ENCODE measurements around the gene SFT2D3.
A peak's percentile ranks its signal among the peaks of the same experiment; 100 is the strongest.
"Not testable (repeated sequence)": the region's sequence is repeated elsewhere in the genome, so short reads cannot be mapped to it uniquely, and the experiment has no call there.

The SFT2D3 gene

DNA sequence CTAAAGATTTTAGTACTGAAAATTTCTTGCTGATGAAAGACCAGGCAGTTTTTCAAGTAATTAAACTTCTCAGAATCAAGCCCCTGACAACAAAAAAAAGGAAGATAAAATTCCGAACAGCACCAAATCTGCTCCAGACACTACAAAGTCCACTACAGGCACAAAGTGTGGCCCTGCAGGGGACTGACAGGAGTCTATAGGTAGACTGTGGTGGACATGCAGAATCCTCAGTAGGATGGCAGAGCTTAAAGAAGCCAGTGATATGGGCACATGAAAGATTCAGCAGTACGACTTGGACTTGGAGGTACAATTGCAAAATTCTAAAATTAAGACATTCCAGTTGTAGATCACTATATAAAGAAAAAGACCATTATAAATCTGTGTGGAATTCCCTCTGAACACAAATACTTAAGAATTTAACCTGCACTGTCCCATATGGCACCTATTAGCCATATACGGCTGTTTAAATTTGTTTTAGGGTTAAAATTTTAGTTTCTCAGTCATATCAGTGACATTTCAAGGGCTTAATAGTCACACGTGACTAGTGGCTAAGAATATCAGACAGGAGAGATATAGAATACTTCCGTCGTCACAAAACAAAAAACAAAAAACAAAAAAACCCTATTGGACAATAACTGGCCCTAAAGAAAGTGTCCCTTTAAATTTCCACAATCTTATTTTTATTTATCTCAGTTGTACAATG is 32.0 kb downstream of the SFT2D3 start:
- ATAC-seq = no peak
- Mint-ChIP-seq H3K4me1 (peaks cover 5% of the 10 kb centered on the region), H3K4me3 (no peak overlapping the region), H3K27me3 (no peaks in the 10 kb centered on the region), H3K9me3 (no peaks in the 10 kb centered on the region), H3K27ac (no peak overlapping the region), H3K36me3 (ENCODE audit: low read depth) (peaks cover 14% of the 10 kb centered on the region)
- DNase-seq = no peak

DNA sequence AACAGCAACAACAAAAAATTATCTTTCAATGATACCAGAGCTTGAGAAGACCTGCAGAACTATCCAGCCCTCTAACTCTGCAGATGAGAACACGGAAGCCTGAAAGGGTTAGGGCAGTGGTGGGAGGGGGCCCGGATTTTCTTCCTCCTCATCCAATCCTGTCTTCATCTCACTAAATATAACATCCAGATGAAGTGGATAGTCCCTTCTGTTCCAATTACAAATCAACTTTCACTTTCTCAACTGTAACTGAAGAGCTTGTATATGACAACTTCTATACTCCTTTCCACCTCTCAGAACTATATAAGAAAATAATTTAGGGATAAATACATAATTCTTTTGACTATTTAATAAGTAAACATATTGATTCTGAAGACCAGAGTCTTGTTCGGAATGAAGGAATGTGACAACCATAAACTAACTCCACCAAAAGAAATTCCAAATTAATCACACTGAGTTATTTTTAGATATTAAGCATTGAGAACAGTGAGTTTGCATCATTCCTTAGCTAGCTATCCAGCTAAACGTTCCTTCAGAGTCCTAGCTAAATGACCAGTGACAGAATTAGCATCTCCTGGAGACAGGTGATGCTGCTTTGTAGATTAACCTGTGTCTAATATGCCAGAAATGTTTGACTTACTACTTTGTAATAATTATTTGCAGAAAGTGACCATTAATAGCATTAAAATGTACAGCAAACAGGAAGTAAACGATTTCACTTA is 32.7 kb downstream of the SFT2D3 start:
- H3K4me3 Mint-ChIP-seq = no peak overlapping the region
- H3K27ac Mint-ChIP-seq = no peak overlapping the region
- H3K36me3 Mint-ChIP-seq (ENCODE audit: low read depth) = peaks cover 22% of the 10 kb centered on the region
- ATAC-seq (no peak), DNase-seq (no peak)
- H3K9me3 Mint-ChIP-seq = no peaks in the 10 kb centered on the region
- H3K27me3 Mint-ChIP-seq = no peaks in the 10 kb centered on the region
- H3K4me1 Mint-ChIP-seq = peaks cover 10% of the 10 kb centered on the region

DNA sequence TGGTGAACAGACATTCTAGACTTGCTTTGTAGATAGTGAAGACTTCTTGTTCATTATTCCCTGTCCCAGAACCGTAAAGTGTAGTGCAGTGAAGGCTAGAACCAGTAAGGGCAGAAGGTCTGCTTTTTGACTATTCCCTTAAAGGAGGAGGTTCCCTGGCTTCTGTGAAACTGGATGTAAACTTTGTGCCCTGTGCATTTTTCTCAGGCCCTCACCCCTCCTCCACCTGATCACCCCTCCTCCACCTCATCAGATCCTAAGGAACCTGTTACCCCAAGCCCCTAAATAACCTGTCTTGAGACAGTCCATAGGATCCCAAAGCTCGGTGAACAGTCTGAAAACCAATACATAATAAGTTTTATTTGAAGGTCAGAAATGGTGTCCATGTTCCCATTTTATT is 33.7 kb downstream of the SFT2D3 start:
- H3K4me3 Mint-ChIP-seq = no peak overlapping the region
- H3K4me1 Mint-ChIP-seq = peaks cover 12% of the 10 kb centered on the region
- DNase-seq (no peak), ATAC-seq (no peak)
- no peaks in the 10 kb centered on the region for H3K27me3 Mint-ChIP-seq
- no peak overlapping the region for H3K27ac Mint-ChIP-seq
- no peaks in the 10 kb centered on the region for H3K9me3 Mint-ChIP-seq
- H3K36me3 Mint-ChIP-seq (ENCODE audit: low read depth) = peaks cover 31% of the 10 kb centered on the region

DNA sequence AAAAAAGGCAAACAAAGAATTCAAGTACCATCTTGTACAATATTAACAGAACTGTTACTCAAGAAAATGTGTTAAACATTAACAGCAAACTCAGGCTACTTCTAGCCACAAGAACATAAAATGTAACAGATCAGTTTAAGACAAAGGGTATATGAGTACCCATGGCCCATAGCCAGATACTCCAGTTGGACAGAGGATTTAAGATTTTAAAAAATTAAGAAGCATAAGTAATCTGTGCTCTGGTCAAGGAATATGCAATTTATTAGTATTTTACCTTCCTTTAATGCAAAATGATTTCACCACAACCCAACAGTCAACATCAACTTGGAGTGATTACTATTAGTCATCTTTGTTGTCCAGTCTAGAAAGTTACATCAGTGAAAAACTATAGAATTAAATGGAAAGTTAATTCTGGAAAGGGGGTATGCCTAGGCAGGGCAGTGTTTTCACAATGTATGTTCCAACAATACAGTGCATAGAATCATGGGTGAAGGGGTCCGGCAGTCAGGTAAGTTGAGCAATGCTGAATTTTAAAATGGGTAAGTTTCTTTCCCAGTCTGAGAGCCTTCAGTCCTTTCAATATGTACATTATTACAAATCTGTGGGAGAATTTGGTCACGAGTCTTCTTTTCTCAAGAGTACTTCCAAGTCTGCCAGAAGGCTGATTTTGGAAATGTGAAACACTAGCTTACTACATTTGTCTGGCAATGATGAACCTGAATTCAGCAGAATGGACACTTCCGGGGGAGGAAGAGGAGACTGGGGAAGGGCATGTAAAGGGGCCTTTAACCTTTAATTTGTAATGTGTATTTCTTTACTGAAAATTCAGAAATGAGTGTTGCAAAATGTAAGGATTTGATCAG is 34.5 kb downstream of the SFT2D3 start:
- Mint-ChIP-seq H3K36me3 (ENCODE audit: low read depth) (peaks cover 34% of the 10 kb centered on the region), H3K9me3 (no peaks in the 10 kb centered on the region), H3K27ac (no peak overlapping the region), H3K4me3 (no peak overlapping the region), H3K4me1 (peaks cover 15% of the 10 kb centered on the region), H3K27me3 (no peaks in the 10 kb centered on the region)
- DNase-seq (no peak), ATAC-seq (no peak)

DNA sequence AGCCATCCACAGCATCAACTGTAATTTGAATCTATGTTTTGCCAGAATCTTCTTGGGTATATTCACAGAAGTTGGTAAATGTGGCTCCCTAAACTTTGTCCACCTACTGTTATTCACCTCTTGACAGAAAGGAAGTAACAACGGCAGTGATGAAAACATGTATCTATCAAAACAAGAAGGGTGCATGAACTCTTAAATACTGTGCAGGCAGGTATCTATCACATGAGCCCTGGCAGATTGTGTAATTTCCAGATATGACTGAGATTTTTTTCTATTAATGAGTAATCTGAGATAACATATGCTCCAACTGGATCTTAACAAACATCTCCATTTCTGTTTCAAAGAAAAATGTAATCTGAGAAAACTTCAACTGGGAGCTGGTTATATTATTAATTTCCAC is 36.6 kb downstream of the SFT2D3 start:
- peaks cover 40% of the 10 kb centered on the region for H3K36me3 Mint-ChIP-seq (ENCODE audit: low read depth)
- no peaks in the 10 kb centered on the region for H3K9me3 Mint-ChIP-seq
- DNase-seq (no peak), ATAC-seq (no peak)
- no peak overlapping the region for H3K4me3 Mint-ChIP-seq
- no peak overlapping the region for H3K27ac Mint-ChIP-seq
- H3K4me1 Mint-ChIP-seq = peaks cover 26% of the 10 kb centered on the region
- no peaks in the 10 kb centered on the region for H3K27me3 Mint-ChIP-seq

DNA sequence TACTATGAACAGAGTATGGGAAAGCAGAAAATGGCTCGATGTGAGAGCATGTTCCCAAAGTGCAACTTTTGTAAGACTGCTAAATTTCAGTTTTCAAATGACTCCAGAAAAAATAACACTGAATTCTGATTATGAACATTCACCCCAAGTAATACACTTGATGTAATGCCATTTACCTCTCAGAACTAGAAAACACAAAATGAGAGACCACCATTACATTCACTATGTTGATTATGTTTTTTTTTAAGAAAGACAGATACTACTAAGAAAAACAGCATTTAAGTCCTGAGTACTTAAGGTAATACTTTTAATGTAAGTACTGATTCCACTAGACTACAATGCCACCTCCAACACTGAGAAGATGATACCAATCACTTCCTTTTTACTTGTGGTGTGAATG is 38.5 kb downstream of the SFT2D3 start:
- Mint-ChIP-seq H3K27me3 (no peaks in the 10 kb centered on the region), H3K4me3 (no peak overlapping the region), H3K9me3 (no peaks in the 10 kb centered on the region), H3K4me1 (peaks cover 45% of the 10 kb centered on the region), H3K36me3 (ENCODE audit: low read depth) (peaks cover 49% of the 10 kb centered on the region), H3K27ac (no peak overlapping the region)
- DNase-seq = no peak
- no peak for ATAC-seq

DNA sequence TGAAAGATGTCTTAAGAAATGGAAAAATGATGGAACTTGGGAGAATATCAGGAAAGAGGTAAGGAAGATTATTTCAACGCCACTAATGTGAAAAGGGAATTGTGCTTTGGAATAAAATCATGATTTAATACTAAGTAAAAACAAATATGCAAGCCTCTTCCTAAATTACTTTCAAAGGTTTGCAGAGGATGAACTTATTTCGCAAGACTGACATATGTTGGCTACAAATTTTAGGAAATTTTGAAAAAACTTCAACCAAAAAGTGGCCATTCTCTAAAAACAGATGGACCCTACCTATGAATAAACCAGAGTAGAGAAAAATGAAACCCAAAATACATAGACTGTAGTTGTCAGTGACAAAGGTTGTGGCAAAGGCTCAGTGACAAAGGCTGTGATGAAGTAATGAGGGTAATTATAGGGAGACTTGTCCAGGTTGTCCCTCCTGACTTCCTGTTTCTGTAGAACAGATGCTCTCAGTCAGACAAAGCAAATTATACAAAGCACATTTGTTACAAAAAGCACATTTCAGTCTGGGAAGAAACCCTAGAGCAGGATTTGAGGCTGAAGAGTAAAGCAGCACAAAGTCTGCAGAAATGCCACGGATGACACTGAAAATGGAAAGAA is 39.5 kb downstream of the SFT2D3 start:
- H3K36me3 Mint-ChIP-seq (ENCODE audit: low read depth) = peaks cover 56% of the 10 kb centered on the region
- H3K27me3 Mint-ChIP-seq = no peaks in the 10 kb centered on the region
- H3K4me1 Mint-ChIP-seq = peaks cover 47% of the 10 kb centered on the region
- no peak overlapping the region for H3K4me3 Mint-ChIP-seq
- H3K9me3 Mint-ChIP-seq = no peaks in the 10 kb centered on the region
- peak overlapping the region; percentile 11 for H3K27ac Mint-ChIP-seq
- no peak for DNase-seq
- no peak for ATAC-seq

DNA sequence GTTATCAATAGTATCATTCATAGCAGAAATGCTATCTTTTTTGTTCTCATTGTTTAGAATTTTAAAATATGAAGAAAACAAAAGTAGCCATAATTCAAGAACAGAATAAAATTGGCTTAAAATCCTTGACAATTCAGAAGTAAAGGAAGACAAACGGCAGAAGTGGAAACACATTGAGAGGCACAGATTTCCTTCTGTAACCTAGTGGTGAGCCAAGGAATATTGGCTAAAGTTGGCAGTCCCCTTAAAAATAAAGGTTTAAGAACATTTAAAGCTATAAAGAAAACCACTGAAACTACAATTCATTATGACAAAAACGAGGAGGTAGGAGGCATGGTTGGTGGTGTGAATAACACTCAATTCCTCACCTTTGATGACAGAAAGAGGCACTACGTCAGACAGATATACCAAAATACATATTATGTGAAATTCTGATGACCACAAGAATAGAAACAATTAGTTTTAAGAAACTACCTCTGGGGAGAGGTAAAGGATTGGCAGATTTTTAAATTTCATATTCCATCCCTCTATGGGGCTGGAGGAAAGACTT is 42.3 kb downstream of the SFT2D3 start:
- Mint-ChIP-seq H3K36me3 (ENCODE audit: low read depth) (peaks cover 64% of the 10 kb centered on the region), H3K4me3 (no peak overlapping the region), H3K27ac (no peak overlapping the region), H3K27me3 (no peaks in the 10 kb centered on the region), H3K4me1 (peaks cover 42% of the 10 kb centered on the region), H3K9me3 (no peaks in the 10 kb centered on the region)
- ATAC-seq = peak; percentile 83
- DNase-seq = no peak

DNA sequence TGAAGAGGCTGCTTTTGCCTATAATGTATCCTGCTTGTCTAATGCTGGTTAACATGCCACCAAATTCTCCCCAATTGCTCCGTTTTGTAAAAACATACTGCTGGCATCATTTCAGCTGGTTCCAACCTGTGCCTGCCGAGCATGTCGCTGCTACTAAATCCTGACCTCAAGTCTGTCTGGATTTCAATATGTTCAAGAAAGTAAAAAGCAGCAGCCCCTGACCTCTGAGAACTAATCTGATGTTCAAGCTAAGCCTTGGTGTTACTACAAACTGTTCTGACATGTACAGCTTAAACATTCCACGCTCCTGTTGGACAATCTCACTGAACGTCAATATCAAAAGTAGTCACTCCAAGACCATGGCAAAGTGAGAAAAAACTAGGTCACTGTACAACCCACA is 46.3 kb downstream of the SFT2D3 start:
- no peak overlapping the region for H3K4me3 Mint-ChIP-seq
- H3K27ac Mint-ChIP-seq = no peak overlapping the region
- no peaks in the 10 kb centered on the region for H3K9me3 Mint-ChIP-seq
- ATAC-seq = no peak
- no peaks in the 10 kb centered on the region for H3K27me3 Mint-ChIP-seq
- no peak for DNase-seq
- peaks cover 38% of the 10 kb centered on the region for H3K4me1 Mint-ChIP-seq
- H3K36me3 Mint-ChIP-seq (ENCODE audit: low read depth) = peaks cover 43% of the 10 kb centered on the region

DNA sequence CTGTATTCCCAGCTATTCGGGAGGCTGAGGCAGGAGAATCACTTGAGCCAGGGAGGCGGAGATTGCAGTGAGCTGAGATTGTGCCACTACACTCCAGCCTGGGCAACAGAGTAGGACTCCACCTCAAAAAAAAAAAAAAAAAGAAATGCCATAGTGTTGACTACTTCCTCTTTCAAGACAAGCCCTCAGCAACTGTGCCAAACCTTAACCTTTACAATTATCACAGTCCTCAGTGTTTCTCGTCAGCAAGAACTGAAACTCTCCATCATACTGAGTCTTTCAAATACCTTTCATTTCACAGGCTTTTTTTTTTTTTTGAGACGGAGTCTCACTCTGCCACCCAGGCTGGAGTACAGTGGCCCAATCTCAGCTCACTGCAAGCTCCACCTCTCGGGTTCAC is 48.2 kb downstream of the SFT2D3 start:
- not testable (repeated sequence) for H3K27me3 Mint-ChIP-seq, H3K9me3 Mint-ChIP-seq, DNase-seq, H3K4me3 Mint-ChIP-seq
- H3K36me3 Mint-ChIP-seq (ENCODE audit: low read depth) = peaks cover 43% of the 10 kb centered on the region
- H3K4me1 Mint-ChIP-seq = peaks cover 19% of the 10 kb centered on the region
- ATAC-seq = peak; percentile 87
- H3K27ac Mint-ChIP-seq = peak overlapping the region; percentile 69

DNA sequence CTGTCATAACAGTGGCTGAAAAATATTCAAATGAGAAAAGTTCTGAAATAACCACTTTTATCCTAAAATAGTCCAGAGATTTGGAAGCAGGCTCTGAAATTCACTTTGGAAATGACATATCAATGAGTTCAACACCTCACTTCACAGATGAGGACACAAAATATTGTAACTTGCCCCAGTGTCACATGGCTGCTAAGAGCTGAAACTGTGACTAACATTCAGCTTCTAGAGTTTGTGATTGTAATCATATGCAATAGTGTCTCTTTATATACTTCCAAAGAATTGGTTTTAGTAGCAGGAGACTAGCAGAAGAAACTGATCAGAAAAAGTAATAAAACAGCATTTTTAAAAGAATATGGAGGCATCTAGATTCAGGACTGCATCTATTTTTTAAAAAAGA is 52.1 kb downstream of the SFT2D3 start:
- Mint-ChIP-seq H3K9me3 (no peaks in the 10 kb centered on the region), H3K27me3 (no peaks in the 10 kb centered on the region), H3K36me3 (ENCODE audit: low read depth) (peaks cover 36% of the 10 kb centered on the region), H3K4me3 (no peak overlapping the region), H3K4me1 (peaks cover 13% of the 10 kb centered on the region), H3K27ac (no peak overlapping the region)
- ATAC-seq (no peak), DNase-seq (no peak)

DNA sequence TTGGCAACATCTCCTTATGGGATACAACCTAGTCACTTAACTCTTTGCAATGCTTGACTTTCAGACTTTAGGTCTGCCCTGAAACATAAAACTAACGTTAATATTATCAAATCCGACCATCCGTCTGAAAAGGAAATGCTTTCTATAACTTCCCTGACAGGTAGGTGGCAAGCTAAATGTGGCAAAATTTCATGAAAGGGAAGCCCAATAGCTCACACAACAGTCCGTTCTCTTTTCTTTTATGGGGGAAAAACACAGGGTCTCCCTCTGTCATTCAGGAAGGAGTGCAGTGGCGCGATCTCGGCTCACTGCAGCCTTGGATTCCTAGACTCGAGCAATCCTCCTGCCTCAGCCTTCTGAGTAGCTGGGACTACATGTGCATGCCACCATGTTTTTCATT is 52.9 kb downstream of the SFT2D3 start:
- DNase-seq = no peak
- H3K27me3 Mint-ChIP-seq = no peaks in the 10 kb centered on the region
- no peak overlapping the region for H3K4me3 Mint-ChIP-seq
- no peak for ATAC-seq
- peaks cover 38% of the 10 kb centered on the region for H3K36me3 Mint-ChIP-seq (ENCODE audit: low read depth)
- H3K4me1 Mint-ChIP-seq = peaks cover 10% of the 10 kb centered on the region
- H3K27ac Mint-ChIP-seq = no peak overlapping the region
- no peaks in the 10 kb centered on the region for H3K9me3 Mint-ChIP-seq
